ENCODE data around the gene TIMELESS.
"Not testable (repeated sequence)": the region's sequence is repeated elsewhere in the genome, so short reads cannot be mapped to it uniquely, and the experiment has no call there.

Gene TIMELESS

DNA sequence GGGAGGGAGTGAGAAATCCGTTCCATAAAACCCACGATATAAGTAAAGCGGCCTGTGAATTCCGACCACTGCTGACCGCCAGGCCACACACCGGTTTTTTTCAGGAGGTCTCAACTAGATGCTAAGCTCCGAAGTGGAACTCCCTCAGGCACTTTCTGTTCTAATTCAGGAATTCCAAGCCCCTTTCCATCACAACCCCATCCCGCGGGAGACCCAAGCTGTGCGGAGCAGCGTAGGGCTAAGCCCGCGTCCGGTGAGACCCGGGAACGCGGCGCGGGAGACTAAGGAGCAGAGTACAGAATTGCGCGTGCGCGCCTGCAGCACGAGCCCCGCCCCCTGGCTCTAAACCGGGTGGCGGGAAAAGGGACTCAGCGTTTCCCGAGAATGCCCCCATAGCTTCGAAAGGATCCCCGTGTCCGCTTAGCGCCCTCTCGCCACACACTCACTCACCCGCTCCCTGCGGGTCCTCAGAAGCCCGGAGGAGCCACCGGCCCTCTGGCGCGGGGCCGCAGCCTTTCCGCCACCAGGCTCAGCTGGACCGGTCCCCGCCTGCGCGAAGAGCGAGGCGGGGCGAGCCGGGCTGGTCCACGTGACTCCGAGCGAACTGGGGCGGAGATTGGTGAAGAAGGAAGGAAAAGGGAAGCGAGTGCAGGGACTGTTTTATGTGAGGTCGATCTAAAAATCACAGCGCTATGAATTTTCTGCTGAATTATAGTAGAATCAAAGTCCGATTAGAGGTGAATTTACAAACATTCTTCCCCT, at the start of gene TIMELESS:
Gene TIMELESS, minus strand, starts transcription at position 567 of the 762 bp plus-strand sequence. CDS start 15,256 bp downstream, outside the sequence.
- DNase-seq, result peak; percentile 83 to 99 (median 88)
- intact Hi-C loops (cut with DNase I), result loop anchor here (2.0 kb wide), 1 partner anchor 88 kb away; the partner anchor contains the start of gene STAT2

DNA sequence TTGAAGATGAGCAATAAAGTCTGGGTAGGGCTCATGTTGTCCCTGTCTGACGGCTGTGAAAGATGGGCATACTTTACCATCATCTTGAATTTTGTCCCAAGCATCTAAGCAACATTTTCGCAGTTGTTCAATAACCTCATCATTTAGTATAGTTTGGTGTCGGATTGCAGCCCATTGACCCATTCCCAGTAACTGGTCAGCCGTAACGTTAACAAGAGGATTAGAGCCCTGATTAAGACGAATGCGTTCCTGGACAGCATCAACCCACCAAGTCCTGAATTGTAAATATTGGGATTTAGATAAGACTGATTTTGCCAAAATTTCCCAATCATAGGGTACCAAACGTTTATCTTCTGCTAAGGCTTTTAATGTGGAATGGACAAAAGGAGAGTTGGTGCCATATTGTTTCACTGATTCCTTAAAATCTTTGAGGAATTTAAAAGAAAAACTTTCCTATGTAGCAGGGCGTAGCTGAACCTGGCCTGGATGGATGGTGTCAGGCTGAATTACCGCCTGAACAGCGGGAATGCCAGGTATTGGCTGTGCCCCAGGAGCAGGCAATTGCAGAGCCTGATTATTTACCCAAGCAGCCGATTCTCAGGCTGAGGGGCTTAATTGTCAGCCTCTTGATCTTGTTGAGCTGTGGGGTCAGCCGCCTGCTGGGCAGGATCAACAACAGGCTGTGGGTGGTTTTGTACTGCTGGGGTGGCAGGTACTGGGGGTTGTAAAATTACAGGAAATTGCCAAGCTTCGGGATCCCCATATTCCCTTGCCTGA, 49.1 kb upstream of the TIMELESS start:
- DNase-seq; intact Hi-C loops (cut with DNase I): not testable (repeated sequence)

DNA sequence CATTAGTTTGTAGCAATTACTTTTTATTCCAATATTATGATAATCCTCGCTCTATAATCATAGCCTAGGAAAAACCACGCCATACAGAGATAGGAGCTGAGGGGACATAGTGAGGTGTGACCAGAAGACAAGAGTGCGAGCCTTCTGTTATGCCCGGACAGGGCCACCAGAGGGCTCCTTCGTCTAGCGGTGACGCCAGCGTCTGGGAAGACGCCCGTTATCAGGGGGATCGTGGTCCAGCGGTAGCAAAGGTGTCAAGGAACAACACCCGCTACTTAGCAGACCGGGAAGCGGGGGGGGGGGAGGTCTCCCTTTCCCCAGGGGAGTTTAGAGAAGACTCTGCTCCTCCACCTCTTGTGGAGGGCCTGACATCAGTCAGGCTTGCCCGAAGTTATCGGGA, 47.5 kb upstream of the TIMELESS start:
- intact Hi-C loops (cut with DNase I), result not testable (repeated sequence)
- peak; percentile 46 to 93 (median 68) for DNase-seq

DNA sequence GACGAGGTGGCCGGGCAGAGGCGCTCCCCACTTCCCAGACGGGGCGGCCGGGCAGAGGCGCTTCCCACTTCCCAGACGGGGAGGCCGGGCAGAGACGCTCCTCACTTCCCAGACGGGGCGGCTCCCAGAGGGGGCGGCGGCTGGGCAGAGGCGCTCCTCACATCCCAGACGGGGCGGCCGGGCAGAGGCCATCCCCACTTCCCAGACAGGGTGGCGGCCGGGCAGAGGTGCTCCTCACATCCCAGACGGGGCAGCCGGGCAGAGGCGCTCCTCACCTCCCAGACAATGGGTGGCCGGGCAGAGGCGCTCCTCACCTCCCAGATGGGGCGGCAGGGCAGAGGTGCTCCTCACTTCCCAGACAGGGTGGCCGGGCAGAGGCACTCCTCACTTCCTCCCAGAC, 45.3 kb upstream of the TIMELESS start:
- intact Hi-C loops (cut with DNase I); DNase-seq: not testable (repeated sequence)

DNA sequence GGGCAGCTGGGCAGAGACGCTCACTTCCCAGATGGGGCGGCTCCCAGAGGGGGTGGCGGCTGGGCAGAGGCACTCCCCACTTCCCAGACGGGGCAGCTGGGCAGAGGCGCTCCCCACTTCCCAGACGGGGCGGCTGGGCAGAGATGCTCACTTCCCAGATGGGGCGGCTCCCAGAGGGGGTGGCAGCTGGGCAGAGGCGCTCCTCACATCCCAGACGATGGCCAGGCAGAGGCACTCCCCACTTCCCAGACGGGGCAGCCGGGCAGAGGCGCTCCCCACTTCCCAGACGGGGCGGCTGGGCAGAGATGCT, 44.8 kb upstream of the TIMELESS start:
- DNase-seq; intact Hi-C loops (cut with DNase I): not testable (repeated sequence)

DNA sequence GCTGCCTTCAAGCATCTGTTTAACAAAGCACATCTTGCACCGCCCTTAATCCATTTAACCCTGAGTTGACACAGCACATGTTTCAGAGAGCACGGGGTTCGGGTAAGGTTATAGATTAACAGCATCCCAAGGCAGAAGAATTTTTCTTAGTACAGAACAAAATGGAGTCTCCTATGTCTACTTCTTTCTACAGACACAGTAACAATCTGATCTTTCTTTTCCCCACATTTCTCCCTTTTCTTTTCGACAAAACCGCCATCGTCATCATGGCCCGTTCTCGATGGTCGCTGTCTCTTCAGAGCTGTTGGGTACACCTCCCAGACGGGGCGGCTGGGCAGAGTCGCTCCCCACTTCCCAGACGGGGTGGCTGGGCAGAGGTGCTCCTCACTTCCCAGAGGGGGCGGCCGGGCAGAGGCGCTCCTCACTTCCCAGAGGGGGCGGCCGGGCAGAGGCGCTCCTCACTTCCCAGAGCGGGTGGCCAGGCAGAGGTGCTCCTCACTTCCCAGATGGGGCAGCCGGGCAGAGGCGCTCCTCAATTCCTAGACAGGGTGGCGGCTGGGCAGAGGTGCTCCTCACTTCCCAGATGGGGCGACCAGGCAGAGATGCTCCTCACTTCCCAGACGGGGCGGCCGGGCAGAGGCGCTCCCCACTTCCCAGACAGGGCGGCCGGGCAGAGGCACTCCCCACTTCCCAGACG, 44.3 kb upstream of the TIMELESS start:
- DNase-seq; intact Hi-C loops (cut with DNase I): not testable (repeated sequence)

DNA sequence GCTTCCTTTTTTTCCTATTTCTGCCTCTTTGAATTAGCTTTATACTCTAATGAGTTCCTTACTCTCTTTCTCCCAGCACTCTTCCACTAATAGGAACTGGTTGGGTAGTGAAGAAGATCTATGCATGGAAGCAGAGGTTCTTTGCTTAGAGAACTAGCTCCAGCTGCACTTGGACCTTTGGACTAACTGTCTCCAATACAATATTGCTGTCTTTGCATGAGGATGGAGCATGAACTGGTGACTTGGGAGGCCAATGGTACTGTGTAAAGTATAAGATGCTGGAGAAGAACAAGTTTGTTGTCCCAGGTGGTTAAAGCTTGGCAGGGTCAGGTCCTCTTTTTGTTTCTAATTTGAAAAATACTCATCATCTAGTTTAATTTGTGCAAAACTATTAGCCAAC, 41.1 kb upstream of the TIMELESS start:
- no peak for DNase-seq
- intact Hi-C loops (cut with DNase I), result no loop called here

GRCh38 chr12:56488041-56488955, 39.1 kb upstream of the TIMELESS start, which contains the start of gene GLS2:
GLS2 (minus strand) TSS chr12:56488161; CDS start chr12:56488118, 43 bp downstream.
- peak; percentile 61 to 97 (median 80) for DNase-seq
- intact Hi-C loops (cut with DNase I), result no loop called here

GRCh38 chr12:56487448-56488040, 38.3 kb upstream of the TIMELESS start:
- intact Hi-C loops (cut with DNase I), result no loop called here

DNA sequence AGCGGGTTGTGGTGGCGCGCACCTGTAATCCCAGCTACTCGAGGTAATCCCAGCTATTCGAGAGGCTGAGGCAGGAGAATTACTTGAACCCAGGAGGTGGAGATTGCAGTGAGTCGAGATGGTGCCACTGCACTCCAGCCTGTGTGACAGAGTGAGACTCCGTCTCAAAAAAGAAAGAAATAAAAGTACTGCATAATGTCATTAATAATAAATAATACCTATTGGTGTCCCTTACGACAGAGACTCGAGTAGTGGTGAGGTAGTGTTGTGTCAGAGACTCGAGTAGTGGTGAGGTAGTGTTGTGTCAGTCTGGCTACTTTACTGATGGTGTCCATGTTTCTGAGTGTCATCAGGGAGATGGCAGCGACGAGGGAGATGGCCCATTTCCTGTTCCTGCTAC, 37.5 kb upstream of the TIMELESS start:
- no peak for DNase-seq
- intact Hi-C loops (cut with DNase I), result no loop called here

More at GRCh38 chr12:56487448-56488040, 38.3 kb upstream of the TIMELESS start:
- peak; percentile 15 to 92 (median 52) for DNase-seq

GRCh38 chr12:56484566-56484965, 35.3 kb upstream of the TIMELESS start:
- intact Hi-C loops (cut with DNase I), result no loop called here
- DNase-seq, result no peak

- peak in 1 of 10 donors; percentile 61 for DNase-seq
- intact Hi-C loops (cut with DNase I), result no loop called here
Measured at GRCh38 chr12:56479625-56480024, 30.4 kb upstream of the TIMELESS start.

DNA sequence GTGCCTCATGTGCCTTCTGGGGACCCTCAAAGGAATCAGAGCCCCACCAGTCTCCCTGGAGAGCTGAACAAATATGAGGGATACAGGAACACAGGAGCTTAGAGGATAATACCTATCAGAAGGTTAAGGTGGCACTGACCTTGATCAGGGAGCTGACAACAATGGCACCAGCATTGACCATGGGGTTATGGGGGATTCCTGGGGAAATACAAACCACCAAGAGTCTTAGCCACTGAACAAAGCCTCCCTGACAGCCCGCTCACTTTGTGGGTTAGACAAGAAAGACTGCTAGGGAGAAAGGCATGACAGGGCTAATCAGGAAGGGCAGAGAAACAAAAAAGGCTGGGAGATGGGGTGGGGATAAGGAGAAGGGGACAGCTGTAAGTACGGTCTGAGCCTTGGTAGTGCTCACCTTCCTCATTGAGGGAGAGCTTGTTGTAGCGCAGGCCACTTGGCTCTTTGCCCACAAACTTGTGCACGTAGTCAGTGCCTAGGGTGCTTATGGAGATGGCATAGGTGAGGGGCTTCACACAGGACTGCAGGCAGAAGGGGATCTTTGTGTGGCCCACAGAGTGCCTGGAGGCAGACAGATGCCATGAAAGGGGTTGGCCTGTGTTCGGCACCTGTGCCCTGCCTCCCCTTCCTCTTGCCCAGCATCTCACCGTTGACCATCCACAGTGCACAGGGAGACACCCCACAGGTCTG, 28.4 kb upstream of the TIMELESS start:
- intact Hi-C loops (cut with DNase I), result no loop called here
- peak in 1 of 10 donors; percentile 57 for DNase-seq

DNA sequence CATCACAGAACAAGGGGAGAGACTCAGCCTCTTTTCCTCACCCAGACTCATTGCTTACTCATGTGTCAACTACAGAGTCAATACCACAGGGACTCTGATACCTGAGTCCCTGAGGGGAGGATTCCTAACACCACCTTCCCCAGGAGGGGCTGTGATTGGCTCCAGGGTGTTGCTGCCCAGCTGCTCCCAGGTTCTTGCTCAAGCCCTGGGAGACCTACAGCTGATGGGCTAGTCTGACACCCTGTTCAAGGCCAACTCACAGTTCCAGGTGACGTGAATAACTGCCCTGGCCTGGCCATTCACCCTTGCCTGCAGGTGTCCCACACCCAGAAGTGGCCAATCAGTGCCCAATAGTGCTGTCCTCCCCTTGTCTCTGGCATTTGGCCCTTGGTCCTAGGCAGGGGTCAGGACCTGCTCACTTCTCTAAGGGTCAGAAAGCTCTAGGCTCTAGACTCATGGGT, 27.8 kb upstream of the TIMELESS start:
- intact Hi-C loops (cut with DNase I), result no loop called here
- peak in 1 of 10 donors; percentile 49 for DNase-seq

DNA sequence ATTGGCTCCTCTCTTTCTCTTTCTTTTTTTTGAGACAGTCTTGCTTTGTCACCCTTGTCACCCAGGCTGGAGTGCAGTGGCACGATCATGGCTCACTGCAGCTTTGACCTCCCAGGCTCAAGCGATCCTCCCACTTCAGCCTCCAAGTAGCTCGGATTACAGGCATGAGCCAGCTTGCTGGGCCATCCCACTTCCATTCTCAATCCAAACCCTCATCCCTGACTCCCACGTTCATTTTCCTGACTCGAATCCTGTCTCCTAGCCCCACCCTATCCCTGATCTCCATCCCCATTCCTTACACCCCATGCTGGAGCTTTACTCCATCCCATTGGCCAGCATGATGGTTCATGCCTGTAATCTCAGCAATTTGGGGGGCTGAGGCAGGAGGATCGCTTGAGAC, 26.9 kb upstream of the TIMELESS start:
- DNase-seq, result peak in 1 of 10 donors; percentile 15
- intact Hi-C loops (cut with DNase I), result no loop called here

- DNase-seq, result peak in 1 of 10 donors; percentile 49
- intact Hi-C loops (cut with DNase I), result no loop called here
Measured at GRCh38 chr12:56474389-56474788, 25.2 kb upstream of the TIMELESS start.

- peak in 6 of 10 donors; percentile 17 to 87 (median 22) for DNase-seq
- intact Hi-C loops (cut with DNase I), result loop anchor here (10.0 kb wide), 1 partner anchor 344 kb away; the partner anchor contains the start of gene ESYT1
Measured at GRCh38 chr12:56469007-56469930, 20.0 kb upstream of the TIMELESS start.
